ENCODE measurements around the gene ERBB4.

ERBB4 gene

GRCh38 chr2:212083492-212083891 is 455.1 kb downstream of the ERBB4 start:
- DNase-seq (ENCODE audit: low read depth in 3 of 3) = no peak

GRCh38 chr2:212078103-212078502 is 460.5 kb downstream of the ERBB4 start:
- no peak for DNase-seq (ENCODE audit: low read depth in 3 of 3)

- no peak for DNase-seq (ENCODE audit: low read depth in 3 of 3)
These were observed 462.1 kb downstream of the ERBB4 start for GRCh38 chr2:212076456-212076855.

- no peak for DNase-seq (ENCODE audit: low read depth in 3 of 3)
These were observed 465.2 kb downstream of the ERBB4 start for GRCh38 chr2:212073360-212073759.

- DNase-seq (ENCODE audit: low read depth in 3 of 3) = no peak
These were observed 472.1 kb downstream of the ERBB4 start for GRCh38 chr2:212066546-212066945.

- no peak for DNase-seq (ENCODE audit: low read depth in 3 of 3)
These were observed 474.3 kb downstream of the ERBB4 start for GRCh38 chr2:212064318-212064717.

GRCh38 chr2:212052412-212053159 is 486.0 kb downstream of the ERBB4 start:
- no peak for DNase-seq (ENCODE audit: low read depth in 3 of 3)

- no peak for DNase-seq (ENCODE audit: low read depth in 3 of 3)
These were observed 487.7 kb downstream of the ERBB4 start for GRCh38 chr2:212050871-212051270.

GRCh38 chr2:212042562-212042961 is 496.0 kb downstream of the ERBB4 start:
- DNase-seq (ENCODE audit: low read depth in 3 of 3) = no peak

GRCh38 chr2:212037062-212037461 is 501.5 kb downstream of the ERBB4 start:
- no peak for DNase-seq (ENCODE audit: low read depth in 3 of 3)

GRCh38 chr2:212034841-212035585 is 503.6 kb downstream of the ERBB4 start:
- DNase-seq (ENCODE audit: low read depth in 3 of 3) = no peak

GRCh38 chr2:212033888-212034287 is 504.7 kb downstream of the ERBB4 start:
- DNase-seq (ENCODE audit: low read depth in 3 of 3) = no peak

GRCh38 chr2:212032536-212033219 is 505.9 kb downstream of the ERBB4 start:
- no peak for DNase-seq (ENCODE audit: low read depth in 3 of 3)

- no peak for DNase-seq (ENCODE audit: low read depth in 3 of 3)
These were observed 506.6 kb downstream of the ERBB4 start for GRCh38 chr2:212032032-212032431.

- DNase-seq (ENCODE audit: low read depth in 3 of 3) = no peak
These were observed 507.9 kb downstream of the ERBB4 start for GRCh38 chr2:212030709-212031108.

- no peak for DNase-seq (ENCODE audit: low read depth in 3 of 3)
These were observed 509.7 kb downstream of the ERBB4 start for GRCh38 chr2:212028798-212029394.

GRCh38 chr2:212027681-212028628 is 510.6 kb downstream of the ERBB4 start:
- no peak for DNase-seq (ENCODE audit: low read depth in 3 of 3)

- no peak for DNase-seq (ENCODE audit: low read depth in 3 of 3)
These were observed 514.6 kb downstream of the ERBB4 start for GRCh38 chr2:212024040-212024439.

- no peak for DNase-seq (ENCODE audit: low read depth in 3 of 3)
These were observed 515.6 kb downstream of the ERBB4 start for GRCh38 chr2:212022966-212023365.

- DNase-seq (ENCODE audit: low read depth in 3 of 3) = no peak
These were observed 516.7 kb downstream of the ERBB4 start for GRCh38 chr2:212021947-212022346.

- DNase-seq (ENCODE audit: low read depth in 3 of 3) = no peak
These were observed 523.0 kb downstream of the ERBB4 start for GRCh38 chr2:212015588-212015987.

All from stimulated activated CD4-positive, alpha-beta T cell treated with anti-CD3 and anti-CD28 coated beads, TNF-alpha, amount 100 ng/mL, for 24 hours (primary cell).